SU-DHL-6 (cell line): Measurements from ENCODE around the gene DCK.

ENCODE experiments used
- H2AFZ ChIP-seq: fragments of 200-600 bp; sonication (generic); 2 replicates; pipeline ENCODE4 v1.6.1; 2014; ENCODE audit warnings: low read depth, mild to moderate bottlenecking, moderate library complexity, mixed read lengths, antibody characterized with exemption, low read length; ENCODE audit not compliant: severe bottlenecking
- H3F3A ChIP-seq: fragments of 200-600 bp; shearing (Covaris generic); 2 replicates; pipeline ENCODE4 v1.6.0; 2016; ENCODE audit warnings: antibody characterized with exemption, mild to moderate bottlenecking; ENCODE audit not compliant: insufficient read depth
- H3K27ac ChIP-seq: fragments of 200-600 bp; sonication (generic); 2 replicates; pipeline ENCODE4 v1.5.1; 2016; ENCODE audit warnings: low read depth, mild to moderate bottlenecking, low read length, moderate library complexity, mixed read lengths
- H3K27me3 ChIP-seq: fragments of 200-600 bp; sonication (generic), shearing (Covaris generic); 2 replicates; pipeline ENCODE4 v1.6.0; 2014; ENCODE audit warnings: mild to moderate bottlenecking, low read length
- H3K36me3 ChIP-seq: fragments of 200-600 bp; sonication (generic); 2 replicates; pipeline ENCODE4 v1.6.1; 2014; ENCODE audit warnings: mild to moderate bottlenecking, low read length, mixed read lengths
- H3K4me2 ChIP-seq: fragments of 300-600, 200-600 bp; shearing (Covaris generic), sonication (generic); 2 replicates; pipeline ENCODE4 v1.6.0; 2014; ENCODE audit warnings: low read length, low read depth, mild to moderate bottlenecking; ENCODE audit not compliant: poor library complexity, severe bottlenecking
- H3K4me3 ChIP-seq: fragments of 200-600 bp; sonication (generic); 2 replicates; pipeline ENCODE4 v1.5.1; 2014; ENCODE audit warnings: antibody characterized with exemption, low read length, mild to moderate bottlenecking, mixed read lengths; ENCODE audit not compliant: insufficient read depth, poor library complexity, severe bottlenecking
- H3K79me2 ChIP-seq: fragments of 200-600 bp; sonication (generic); 2 replicates; pipeline ENCODE4 v1.6.1; 2014; ENCODE audit warnings: mild to moderate bottlenecking, low read length, moderate library complexity; ENCODE audit not compliant: insufficient read depth
- H3K9ac ChIP-seq: fragments of 200-600 bp; sonication (generic); 2 replicates; pipeline ENCODE4 v1.7.0; 2014; ENCODE audit warnings: mild to moderate bottlenecking, low read length
- H3K9me2 ChIP-seq: fragments of 200-600 bp; sonication (generic); replicated peaks from 2 replicates; pipeline ENCODE4 v1.6.1; 2014; ENCODE audit warnings: low read length; ENCODE audit not compliant: insufficient read depth
- H3K9me3 ChIP-seq: fragments of 200-600 bp; sonication (generic); 2 replicates; pipeline ENCODE4 v1.6.1; 2014; ENCODE audit warnings: low read length, mixed read lengths; ENCODE audit not compliant: insufficient read depth
- H4K20me1 ChIP-seq: fragments of 200-600 bp; sonication (generic); 2 replicates; pipeline ENCODE4 v1.6.1; 2014; ENCODE audit warnings: low read depth, mild to moderate bottlenecking, antibody characterized with exemption, low read length, moderate library complexity, mixed read lengths
- CTCF ChIP-seq: fragments of 200-600 bp; sonication (generic); IDR thresholded peaks from one replicate; pipeline ENCODE4 v1.5.1; 2017; ENCODE audit warnings: antibody characterized with exemption, mild to moderate bottlenecking, low read length, moderate library complexity; ENCODE audit not compliant: insufficient read depth, poor library complexity, severe bottlenecking
- EZH2phosphoT487 ChIP-seq: fragments of 200-600 bp; sonication (generic), shearing (Covaris generic); conservative IDR thresholded peaks from 2 replicates; pipeline ENCODE4 v1.6.1; 2018; ENCODE audit warnings: mild to moderate bottlenecking, antibody characterized with exemption, low read length, moderate library complexity, mixed read lengths

The DCK gene

GRCh38 chr4:70993181-70994068 is at the start of gene DCK:
DCK (plus strand) TSS chr4:70993649; CDS start chr4:70993836, 187 bp downstream.
- Histone ChIP-seq H3K27ac (peak within 1 kb of the TSS; percentile 94), H3K79me2 (peaks cover 49% of the 10 kb centered on the region), H4K20me1 (no peaks in the 10 kb centered on the region), H3K9ac (peak within 1 kb of the TSS; percentile 86), H3K9me2 (no peaks in the 10 kb centered on the region), H3F3A (peaks cover 37% of the 10 kb centered on the region), H3K4me2 (peak within 1 kb of the TSS; percentile 94), H2AFZ (peak within 1 kb of the TSS; percentile 66), H3K27me3 (no peaks in the 10 kb centered on the region), H3K9me3 (no peaks in the 10 kb centered on the region), H3K4me3 (peak within 1 kb of the TSS; percentile 91), H3K36me3 (peaks cover 10% of the 10 kb centered on the region)
- no peak for TF ChIP-seq CTCF
- TF ChIP-seq EZH2phosphoT487, result no peak

GRCh38 chr4:70945046-70945445 is 48.4 kb upstream of the DCK start:
- Histone ChIP-seq H3K4me3 (no peak overlapping the region), H3K9ac (no peak overlapping the region), H3K9me2 (no peaks in the 10 kb centered on the region), H3K4me2 (no peak overlapping the region), H2AFZ (no peak overlapping the region), H3K36me3 (no peaks in the 10 kb centered on the region), H3K27ac (no peak overlapping the region), H4K20me1 (no peaks in the 10 kb centered on the region), H3K27me3 (no peaks in the 10 kb centered on the region), H3K9me3 (no peaks in the 10 kb centered on the region), H3F3A (peaks cover 7% of the 10 kb centered on the region; the same call in 1 of the 2 replicates), H3K79me2 (peaks cover 10% of the 10 kb centered on the region; the same call in 1 of the 2 replicates)
- TF ChIP-seq EZH2phosphoT487 (no peak), CTCF (no peak)

- no peaks in the 10 kb centered on the region for H4K20me1 ChIP-seq
- H3K4me2 ChIP-seq, result no peak overlapping the region
- H3K4me3 ChIP-seq, result no peak overlapping the region
- no peak overlapping the region for H3K9ac ChIP-seq
- no peaks in the 10 kb centered on the region for H3K27me3 ChIP-seq
- TF ChIP-seq CTCF (no peak), EZH2phosphoT487 (no peak)
- H3F3A ChIP-seq, result peaks cover 7% of the 10 kb centered on the region; the same call in 1 of the 2 replicates
- no peaks in the 10 kb centered on the region for H3K36me3 ChIP-seq
- H3K9me3 ChIP-seq, result no peaks in the 10 kb centered on the region
- H3K79me2 ChIP-seq, result peaks cover 12% of the 10 kb centered on the region; the same call in 1 of the 2 replicates
- H3K27ac ChIP-seq, result no peak overlapping the region
- no peaks in the 10 kb centered on the region for H3K9me2 ChIP-seq
- H2AFZ ChIP-seq, result no peak overlapping the region
These were observed 47.9 kb upstream of the DCK start for GRCh38 chr4:70945452-70946055.
